ENCODE measurements around the gene ADGRA1.

- TF ChIP-seq, protein P1, sequence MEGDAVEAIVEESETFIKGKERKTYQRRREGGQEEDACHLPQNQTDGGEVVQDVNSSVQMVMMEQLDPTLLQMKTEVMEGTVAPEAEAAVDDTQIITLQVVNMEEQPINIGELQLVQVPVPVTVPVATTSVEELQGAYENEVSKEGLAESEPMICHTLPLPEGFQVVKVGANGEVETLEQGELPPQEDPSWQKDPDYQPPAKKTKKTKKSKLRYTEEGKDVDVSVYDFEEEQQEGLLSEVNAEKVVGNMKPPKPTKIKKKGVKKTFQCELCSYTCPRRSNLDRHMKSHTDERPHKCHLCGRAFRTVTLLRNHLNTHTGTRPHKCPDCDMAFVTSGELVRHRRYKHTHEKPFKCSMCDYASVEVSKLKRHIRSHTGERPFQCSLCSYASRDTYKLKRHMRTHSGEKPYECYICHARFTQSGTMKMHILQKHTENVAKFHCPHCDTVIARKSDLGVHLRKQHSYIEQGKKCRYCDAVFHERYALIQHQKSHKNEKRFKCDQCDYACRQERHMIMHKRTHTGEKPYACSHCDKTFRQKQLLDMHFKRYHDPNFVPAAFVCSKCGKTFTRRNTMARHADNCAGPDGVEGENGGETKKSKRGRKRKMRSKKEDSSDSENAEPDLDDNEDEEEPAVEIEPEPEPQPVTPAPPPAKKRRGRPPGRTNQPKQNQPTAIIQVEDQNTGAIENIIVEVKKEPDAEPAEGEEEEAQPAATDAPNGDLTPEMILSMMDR (IDR thresholded peaks at IDR 0.05), result no peak
- TF ChIP-seq POLR2A (IDR thresholded peaks at IDR 0.05), result no peak
- no peak for TF ChIP-seq EP300 (IDR thresholded peaks at IDR 0.05)
Measured at GRCh38 chr10:133039803-133040165, 47.9 kb upstream of the ADGRA1 start.
